RPMI7951 (cell line): Measurements from ENCODE around the gene ZFR2. TPM values are rescaled to one million over a fixed set of nuclear protein-coding genes. Genes with fewer than 3 reads are reported as not detected.
A peak's percentile ranks its signal among the peaks of the same experiment; 100 is the strongest.
"Not testable (repeated sequence)": the region's sequence is repeated elsewhere in the genome, so short reads cannot be mapped to it uniquely, and the experiment has no call there.

Experiments used
- DNase-seq: peaks from one replicate; pipeline ENCODE4 v3.0.0-alpha.2; 2012; ENCODE audit warnings: low read depth
- total RNA-seq: library from RNA; depleted of rRNA; stranded (reverse); fragments of >200 nt; shearing (Covaris generic); gene quantifications from 2 replicates; pipeline ENCODE4 v1.2.3, GENCODE V29; 2014

ZFR2 gene
- total RNA-seq, 1 experiment from 2014 or later, result not detected

DNA sequence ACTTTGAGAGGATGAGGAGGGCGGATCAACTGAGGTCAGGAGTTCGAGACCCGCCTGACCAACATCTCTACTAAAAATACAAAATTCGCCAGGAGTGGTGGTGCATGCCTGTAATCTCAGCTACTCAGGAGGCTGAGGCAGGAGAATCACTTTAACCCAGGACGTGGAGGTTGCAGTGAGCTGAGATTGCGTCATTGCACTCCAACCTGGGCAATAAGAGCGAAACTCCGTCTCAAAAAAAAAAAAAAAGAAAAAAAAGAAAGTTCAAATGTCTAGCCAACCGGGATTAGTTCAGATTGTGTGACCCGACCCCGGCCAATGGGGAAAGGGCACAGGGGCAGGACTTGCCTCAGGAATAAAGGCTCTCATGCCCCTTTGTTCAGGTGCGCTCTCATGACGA, 5.9 kb upstream of the ZFR2 start:
- DNase-seq, result not testable (repeated sequence)

DNA sequence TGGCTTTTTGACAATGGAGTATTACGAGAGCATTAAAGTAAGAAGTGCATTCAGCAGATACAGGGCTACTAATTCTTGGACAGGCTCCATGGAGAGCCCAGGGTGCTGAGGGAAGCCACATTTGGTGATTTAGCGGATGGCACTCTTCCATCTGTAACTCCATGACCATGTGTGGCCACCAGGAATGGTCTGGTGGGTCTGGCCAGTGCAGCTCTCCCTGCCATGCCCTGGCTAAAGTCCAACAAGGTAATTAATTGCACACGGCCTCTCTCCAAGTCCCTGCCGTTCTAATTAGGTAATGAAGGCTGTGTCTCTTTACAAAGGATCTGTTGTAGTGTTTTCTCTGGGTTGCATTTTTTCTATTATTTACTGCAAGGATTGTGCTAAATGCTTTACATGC, 4.3 kb upstream of the ZFR2 start:
- DNase-seq, result peak; percentile 17

- DNase-seq, result no peak
Observed at GRCh38 chr19:3867971-3868769, 668 bp downstream of the ZFR2 start.

GRCh38 chr19:3866910-3867638, 1.8 kb downstream of the ZFR2 start:
- no peak for DNase-seq

DNA sequence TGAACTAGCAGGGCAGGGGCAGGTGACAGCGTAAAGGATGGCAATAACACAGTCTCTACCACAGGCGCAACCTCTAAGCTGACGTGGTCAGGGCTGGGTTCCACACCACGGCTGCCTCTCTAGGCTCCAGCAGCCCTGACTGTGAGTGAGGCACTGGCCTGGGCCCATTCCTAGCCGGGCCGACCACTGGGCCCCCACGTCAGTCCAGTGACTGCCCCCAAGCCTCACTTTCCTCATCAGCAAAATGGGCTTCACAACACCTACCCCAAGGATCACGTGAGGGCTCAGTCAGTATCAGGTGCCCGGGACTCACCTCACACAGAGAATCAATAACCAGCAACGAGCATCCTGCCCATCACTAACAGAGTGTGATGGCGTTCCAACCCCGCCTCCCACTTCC, 5.2 kb downstream of the ZFR2 start:
- no peak for DNase-seq

- DNase-seq, result no peak
Observed at GRCh38 chr19:3862826-3863500, 5.9 kb downstream of the ZFR2 start.

GRCh38 chr19:3860499-3860898, 8.3 kb downstream of the ZFR2 start:
- no peak for DNase-seq

DNA sequence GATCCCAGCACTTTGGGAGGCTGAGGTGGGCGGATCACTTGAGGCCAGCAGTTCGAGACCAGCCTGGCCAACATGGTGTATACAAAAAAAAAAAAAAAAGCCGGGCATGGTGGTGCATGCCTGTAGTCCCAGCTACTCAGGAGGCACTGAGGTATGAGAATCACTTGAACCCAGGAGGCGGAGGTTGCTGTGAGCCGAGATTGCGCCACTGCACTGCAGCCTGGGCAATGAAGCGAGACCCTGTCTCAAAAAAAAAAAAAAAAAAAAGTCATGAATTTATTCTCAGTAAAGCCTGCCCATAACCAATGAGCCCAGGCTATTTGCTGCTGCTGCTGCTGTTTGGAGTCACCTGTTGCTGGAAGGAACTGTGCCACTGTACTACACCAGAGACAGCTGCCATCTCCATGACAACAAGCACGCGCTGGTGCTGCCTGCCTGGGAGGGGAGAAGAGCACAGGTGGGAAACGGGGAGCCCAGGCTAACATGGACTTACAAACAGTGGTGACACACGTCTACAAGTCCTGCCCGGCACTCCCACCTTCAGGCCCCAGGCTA, 11.3 kb downstream of the ZFR2 start:
- no peak for DNase-seq

DNA sequence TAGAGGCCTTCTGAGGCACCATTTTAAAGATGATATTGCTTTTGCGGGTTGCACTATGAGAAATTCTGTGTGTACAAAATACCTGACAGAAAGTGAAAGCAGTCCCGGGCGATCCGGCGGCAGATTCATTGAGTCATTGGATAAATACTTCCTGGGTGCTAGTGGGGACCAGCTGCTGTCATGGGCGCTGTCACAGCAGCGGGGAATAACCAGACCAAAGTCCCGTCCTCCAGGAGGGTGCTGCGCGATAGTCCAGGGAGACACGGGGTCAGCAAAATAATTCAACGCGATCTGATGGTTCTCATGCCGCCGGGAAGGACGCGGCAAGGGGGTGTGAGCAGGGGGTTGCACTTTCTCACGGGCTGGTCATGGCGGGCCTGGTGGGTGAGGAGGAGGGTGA, 13.5 kb downstream of the ZFR2 start:
- peak; percentile 44 for DNase-seq

- peak; percentile 98 for DNase-seq
Observed at GRCh38 chr19:3852614-3853254, 16.1 kb downstream of the ZFR2 start.

DNA sequence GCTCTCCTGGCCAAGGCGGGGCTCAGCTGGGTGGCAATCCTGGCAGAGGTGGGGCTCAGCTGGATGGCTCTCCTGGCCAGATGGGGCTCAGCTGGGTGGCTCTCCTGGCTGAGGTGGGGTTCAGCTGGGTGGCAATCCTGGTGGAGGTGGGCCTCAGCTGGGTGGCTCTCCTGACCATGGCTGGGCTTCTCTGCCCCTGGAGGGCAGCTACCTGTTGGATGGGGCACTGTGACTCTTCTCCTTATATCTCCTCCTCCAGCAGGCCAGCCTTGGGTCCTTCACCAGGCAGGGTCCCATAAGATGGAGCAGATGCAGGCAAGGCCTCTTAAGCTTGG, 16.7 kb downstream of the ZFR2 start:
- DNase-seq, result no peak

DNA sequence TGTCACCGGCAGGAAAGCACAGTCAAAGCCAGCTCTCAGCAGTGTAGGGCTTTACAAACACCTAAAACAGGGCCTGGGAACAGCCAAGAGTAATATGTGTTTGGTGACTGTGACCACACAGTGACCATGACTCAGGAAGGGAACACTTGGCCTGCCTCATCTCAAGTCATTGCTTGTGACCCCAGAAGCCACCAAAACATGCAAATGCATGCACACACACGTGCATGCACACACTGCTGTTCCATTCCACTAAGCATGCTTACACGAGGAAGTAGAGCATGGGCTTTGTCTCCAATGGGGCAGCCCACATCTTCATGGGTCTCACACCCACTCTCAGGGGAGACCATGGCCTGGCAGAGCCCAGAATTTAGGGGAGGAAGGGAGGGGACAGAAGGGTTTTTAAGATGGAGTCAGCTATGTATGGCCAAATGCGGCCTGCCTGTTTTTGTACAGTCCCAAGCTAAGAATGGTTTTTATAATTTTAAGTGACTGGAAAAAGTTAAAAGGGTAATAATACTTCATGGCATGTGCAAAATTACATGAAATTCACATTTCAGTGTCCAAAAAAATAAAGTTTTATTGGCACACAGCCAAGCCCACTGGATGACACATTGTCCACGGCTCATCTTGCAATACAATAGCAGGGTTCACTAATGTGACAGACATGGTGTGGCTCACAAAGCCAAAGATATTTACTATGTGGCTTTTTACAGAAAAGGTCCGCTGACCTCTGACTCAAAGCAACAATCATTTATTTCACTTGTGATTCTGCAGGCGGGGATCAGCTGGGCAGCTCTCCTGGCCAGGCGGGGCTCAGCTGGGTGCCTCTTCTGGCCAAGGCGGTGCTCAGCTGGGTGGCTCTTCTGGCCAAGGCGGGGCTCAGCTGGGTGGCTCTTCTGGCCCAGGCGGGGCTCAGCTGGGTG, 17.3 kb downstream of the ZFR2 start:
- DNase-seq, result peak; percentile 69

DNA sequence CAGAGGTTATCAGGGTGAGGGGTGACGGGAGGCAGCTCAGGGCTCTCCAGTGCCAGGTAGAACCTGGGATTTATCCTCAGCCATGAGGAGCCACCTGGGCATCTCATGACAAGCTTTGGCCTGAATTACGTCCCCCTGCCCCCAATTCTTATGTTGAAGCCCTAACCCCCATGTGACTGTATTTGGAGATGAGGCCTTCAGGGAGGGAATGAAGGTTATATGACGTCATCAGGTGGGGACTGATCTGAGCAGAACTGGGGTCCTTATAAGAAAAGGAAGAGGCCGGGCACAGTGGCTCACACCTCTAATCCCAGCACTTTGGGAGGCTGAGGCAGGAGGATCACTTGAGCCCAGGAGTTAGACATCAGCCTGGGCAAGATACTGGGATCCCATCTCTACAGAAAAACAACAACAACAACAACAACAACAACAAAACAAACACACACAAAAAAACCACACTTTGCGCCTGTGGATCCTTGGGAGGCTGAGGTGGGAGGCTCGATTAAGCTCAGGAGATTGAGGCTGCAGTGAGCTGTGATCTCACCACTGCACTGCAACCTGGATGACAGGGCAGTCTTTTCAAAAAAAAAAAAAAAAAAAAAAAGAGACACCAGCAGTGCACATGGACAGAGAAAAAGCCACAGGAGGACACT, 18.4 kb downstream of the ZFR2 start:
- DNase-seq, result no peak

GRCh38 chr19:3849787-3850186, 19.1 kb downstream of the ZFR2 start:
- DNase-seq, result no peak

DNA sequence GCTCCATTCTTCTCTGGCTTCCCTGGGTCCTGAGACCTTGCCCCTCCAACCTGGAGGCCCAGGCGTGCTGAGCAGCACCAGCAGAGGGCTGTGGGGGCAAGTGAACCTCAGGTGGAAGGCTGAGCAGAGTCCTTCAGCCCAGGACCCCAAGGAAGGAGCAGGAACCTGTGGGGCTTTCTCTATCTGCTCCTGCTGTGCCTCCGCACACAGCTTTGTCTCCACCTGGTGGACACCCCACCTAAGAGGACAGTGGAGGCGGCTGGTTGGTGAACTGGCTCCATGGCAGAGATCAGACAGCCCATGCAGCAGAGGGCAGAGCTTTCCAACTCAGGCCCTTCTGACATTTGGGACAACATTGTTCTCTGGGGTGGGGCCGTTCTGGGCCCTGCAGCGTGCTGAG, 19.7 kb downstream of the ZFR2 start:
- peak; percentile 56 for DNase-seq

DNA sequence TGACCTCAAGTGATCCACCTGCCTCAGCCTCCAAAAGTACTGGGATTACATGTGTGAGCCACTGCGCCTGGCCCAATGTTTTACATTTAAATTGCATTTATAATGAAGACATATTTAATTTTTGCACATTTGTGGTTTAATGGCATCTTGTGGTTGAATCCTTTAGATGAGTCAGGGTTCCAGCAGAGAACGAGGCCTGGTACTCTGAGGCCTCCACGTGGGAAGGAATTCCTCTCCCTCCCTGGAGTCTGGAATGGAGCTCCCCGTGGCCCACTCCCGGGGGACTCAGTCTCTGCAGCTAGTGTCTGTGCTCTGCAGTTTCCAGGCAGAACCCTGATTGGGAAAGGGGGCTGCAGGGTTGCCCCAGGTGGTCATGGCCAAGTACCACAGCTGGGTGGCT, 24.2 kb downstream of the ZFR2 start:
- peak; percentile 61 for DNase-seq

DNA sequence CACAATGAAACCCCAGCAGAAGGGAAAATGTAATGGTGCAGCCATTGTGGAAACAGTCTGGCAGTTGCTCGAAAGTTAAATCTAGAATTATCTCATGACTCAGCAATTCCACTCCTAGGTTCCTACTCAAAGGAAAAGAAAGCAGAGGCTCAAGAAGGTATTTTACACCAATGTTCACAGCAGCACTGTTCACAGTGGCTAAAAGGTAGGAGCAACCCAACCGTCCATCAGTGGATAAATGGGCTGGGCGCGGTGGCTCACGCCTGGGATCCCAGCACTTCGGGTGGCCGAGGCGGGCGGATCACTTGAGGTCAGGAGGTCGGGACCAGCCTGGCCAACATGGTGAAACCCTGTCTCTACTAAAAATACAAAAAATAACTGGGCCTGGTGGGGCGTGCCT, 25.9 kb downstream of the ZFR2 start:
- DNase-seq, result no peak

DNA sequence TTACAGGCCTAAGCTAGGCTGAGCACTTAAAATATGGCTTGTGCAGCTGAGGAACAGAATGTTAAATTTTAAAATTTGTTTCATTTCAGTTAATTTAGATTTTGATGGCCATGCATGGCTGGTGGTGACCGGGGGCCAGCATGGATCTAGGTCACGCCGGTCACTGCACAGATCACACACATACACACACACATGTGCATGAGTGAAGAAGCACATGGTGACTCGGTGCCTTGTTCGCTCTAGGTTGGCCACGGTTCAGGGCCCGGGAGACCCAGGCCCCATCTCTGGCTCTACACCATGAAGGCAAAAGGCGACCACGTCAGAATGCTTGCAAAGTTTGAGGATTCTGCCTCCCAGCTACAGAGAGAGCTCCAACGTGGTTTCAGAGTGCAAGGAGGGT, 28.0 kb downstream of the ZFR2 start:
- no peak for DNase-seq

- DNase-seq, result no peak
Observed at GRCh38 chr19:3839941-3840340, 28.9 kb downstream of the ZFR2 start.

- DNase-seq, result no peak
Observed at GRCh38 chr19:3838661-3839060, 30.2 kb downstream of the ZFR2 start.
